Muscle of back (tissue), 11 donors: ENCODE measurements around the gene CPEB1. TPM values are rescaled to one million over a fixed set of nuclear protein-coding genes. Genes with fewer than 3 reads are reported as not detected.
"Not testable (repeated sequence)": the region's sequence is repeated elsewhere in the genome, so short reads cannot be mapped to it uniquely, and the experiment has no call there.

Experiments used
- DNase-seq, 3 donors: peaks; one replicate each; pipeline versions ENCODE4 v3.0.0 to v3.0.0-alpha.2; 2013
- polyA plus RNA-seq, 10 donors: library from polyadenylated mRNA; unstranded; fragments of 120-200 nt; gene quantifications; one replicate each; pipeline ENCODE4 v1.2.1, GENCODE V29; 2013; ENCODE audit not compliant: insufficient read length in 10 of 10

CPEB1 gene
- polyA plus RNA-seq, 10 donors = 0.49 to 1.7 (median 0.73) TPM

DNA sequence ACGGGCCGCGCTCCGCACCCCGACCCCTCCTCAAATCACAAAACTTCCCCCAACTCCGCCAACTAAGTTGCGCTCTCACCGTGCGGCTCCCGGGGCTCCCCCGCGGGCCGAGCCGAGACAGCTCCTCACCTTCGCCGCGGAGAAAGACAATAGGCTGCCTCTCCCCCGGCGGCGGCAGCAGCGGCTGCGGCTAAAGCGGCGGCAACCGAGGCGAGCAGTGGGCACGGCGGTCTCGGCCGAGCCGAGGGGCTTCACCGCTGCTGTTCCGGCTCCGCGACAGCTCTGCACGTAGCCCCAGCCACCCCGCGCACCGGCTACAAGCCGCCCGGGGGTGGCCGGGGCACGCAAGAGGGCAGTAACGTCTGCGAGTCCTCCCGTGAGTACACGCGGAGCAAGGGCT lies 133.6 kb downstream of the CPEB1 start:
- DNase-seq = not testable (repeated sequence)

DNA sequence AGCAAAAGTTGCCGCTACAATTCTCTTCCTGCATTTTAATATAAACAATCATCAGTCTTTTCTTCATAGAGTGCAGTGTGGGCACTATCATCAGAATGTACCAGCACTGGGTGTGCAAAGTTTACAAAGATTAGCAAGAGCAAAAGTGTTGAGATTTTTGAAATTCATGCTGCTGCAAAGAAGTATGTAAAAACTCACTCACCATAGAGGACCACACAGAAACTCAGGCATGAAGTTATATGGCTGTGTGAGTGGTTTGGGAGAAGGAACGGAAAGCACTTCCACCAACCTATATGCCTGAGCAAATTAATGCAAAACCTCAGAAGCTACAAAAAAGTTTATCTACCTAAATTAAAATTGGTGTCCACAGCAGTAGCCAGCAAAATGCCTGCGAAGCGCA lies 139.5 kb downstream of the CPEB1 start:
- DNase-seq = not testable (repeated sequence)

GRCh38 chr15:82507087-82507486 lies 140.1 kb downstream of the CPEB1 start:
- DNase-seq = not testable (repeated sequence)

- DNase-seq = not testable (repeated sequence)
Measured at GRCh38 chr15:82505842-82506241, 141.3 kb downstream of the CPEB1 start.

- not testable (repeated sequence) for DNase-seq
Measured at GRCh38 chr15:82504074-82504473, 143.1 kb downstream of the CPEB1 start.

- DNase-seq = not testable (repeated sequence)
Measured at GRCh38 chr15:82502700-82503339, 144.3 kb downstream of the CPEB1 start.

- not testable (repeated sequence) for DNase-seq
Measured at GRCh38 chr15:82500772-82501171, 146.4 kb downstream of the CPEB1 start.

DNA sequence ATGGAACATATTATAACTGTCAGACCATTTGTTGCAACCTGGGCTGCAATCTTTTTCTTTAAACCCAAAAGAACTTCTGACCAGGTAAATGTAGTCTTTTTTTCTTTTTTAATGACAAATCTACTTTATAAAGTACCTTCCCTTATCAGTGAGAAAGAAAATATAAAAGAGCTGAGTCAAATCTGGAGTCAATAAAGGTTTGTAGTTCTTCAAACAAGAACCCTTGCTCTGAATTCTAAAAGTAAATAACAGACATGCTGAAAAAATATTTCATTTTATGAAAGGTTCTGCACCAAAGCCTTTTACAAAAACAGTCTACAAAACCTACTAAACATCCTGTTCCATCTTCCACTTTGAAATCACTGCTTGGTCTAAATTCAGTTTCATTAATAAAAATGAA lies 149.2 kb downstream of the CPEB1 start:
- not testable (repeated sequence) for DNase-seq

Other genes with a start within 250 kb of the CPEB1 start
- 1 to 10 TPM in 9 of 10 donors, under 1 TPM in 1; 0.70 to 7.1 (median 2.2) TPM for gene GOLGA6L9, start 217.5 kb downstream of the CPEB1 start, polyA plus RNA-seq
- gene RPS17, start 106.9 kb downstream of the CPEB1 start, polyA plus RNA-seq = 1,000 to 10,000 TPM; 2,023 to 3,447 (median 2,861) TPM
- gene AP3B2, start 62.5 kb upstream of the CPEB1 start, polyA plus RNA-seq = 1 to 10 TPM in 1 of 10 donors, under 1 TPM in 9; 0.11 to 1.6 (median 0.41) TPM
- gene FSD2, start 158.7 kb upstream of the CPEB1 start, polyA plus RNA-seq = 10 to 100 TPM; 17.4 to 63.2 (median 39.7) TPM
- 10 to 100 TPM in 7 of 10 donors, 1 to 10 TPM in 3; 8.1 to 14.1 (median 10.7) TPM for gene WHAMM, start 162.3 kb upstream of the CPEB1 start, polyA plus RNA-seq